ENCODE data around the gene NOCT.

DNA sequence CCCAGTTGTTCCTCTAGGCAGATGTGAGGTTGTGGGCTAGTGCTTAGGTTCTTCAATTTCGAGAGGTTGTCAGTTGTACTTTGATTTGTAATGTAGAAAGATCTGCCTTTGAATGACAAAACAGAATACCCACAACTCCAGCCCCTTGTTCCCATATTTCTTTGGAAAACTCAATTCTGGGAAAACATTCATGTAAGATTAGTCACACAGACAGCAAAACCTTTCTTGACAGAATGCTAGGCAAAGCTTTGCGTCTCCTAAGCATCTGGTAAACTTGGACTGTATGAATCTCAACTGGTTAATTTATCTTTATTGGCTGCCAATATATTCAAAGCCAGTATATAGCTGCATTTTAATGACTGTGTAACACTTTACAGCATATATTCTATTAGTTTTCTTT, 34.9 kb downstream of the NOCT start:
- TF ChIP-seq, protein P1, sequence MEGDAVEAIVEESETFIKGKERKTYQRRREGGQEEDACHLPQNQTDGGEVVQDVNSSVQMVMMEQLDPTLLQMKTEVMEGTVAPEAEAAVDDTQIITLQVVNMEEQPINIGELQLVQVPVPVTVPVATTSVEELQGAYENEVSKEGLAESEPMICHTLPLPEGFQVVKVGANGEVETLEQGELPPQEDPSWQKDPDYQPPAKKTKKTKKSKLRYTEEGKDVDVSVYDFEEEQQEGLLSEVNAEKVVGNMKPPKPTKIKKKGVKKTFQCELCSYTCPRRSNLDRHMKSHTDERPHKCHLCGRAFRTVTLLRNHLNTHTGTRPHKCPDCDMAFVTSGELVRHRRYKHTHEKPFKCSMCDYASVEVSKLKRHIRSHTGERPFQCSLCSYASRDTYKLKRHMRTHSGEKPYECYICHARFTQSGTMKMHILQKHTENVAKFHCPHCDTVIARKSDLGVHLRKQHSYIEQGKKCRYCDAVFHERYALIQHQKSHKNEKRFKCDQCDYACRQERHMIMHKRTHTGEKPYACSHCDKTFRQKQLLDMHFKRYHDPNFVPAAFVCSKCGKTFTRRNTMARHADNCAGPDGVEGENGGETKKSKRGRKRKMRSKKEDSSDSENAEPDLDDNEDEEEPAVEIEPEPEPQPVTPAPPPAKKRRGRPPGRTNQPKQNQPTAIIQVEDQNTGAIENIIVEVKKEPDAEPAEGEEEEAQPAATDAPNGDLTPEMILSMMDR (IDR thresholded peaks at IDR 0.05), result no peak
- TF ChIP-seq POLR2A (IDR thresholded peaks at IDR 0.05), result no peak
